MM.1S (cell line): ENCODE results near the gene LRRC71.

Source experiments
- DNase-seq: peaks from one replicate; pipeline ENCODE4 v3.0.0-alpha.2; 2015
- H2AFZ ChIP-seq: fragments of 300-600 bp; sonication (generic); 2 replicates; pipeline ENCODE4 v1.6.0; 2016; ENCODE audit warnings: antibody characterized with exemption, low read length
- H3F3A ChIP-seq: fragments of 300-600 bp; sonication (generic); 2 replicates; pipeline ENCODE4 v1.6.1; 2016; ENCODE audit warnings: mild to moderate bottlenecking, antibody characterized with exemption, low read length, moderate library complexity, mixed read lengths; ENCODE audit not compliant: insufficient read depth
- H3K27ac ChIP-seq: fragments of 300-600 bp; sonication (generic); 2 replicates; pipeline ENCODE4 v1.5.1; 2016; ENCODE audit warnings: mild to moderate bottlenecking, low read length
- H3K27me3 ChIP-seq: fragments of 300-600 bp; sonication (generic); replicated peaks from 2 replicates; pipeline ENCODE4 v1.6.0; 2016; ENCODE audit warnings: low read length; ENCODE audit not compliant: insufficient read depth
- H3K36me3 ChIP-seq: fragments of 300-600 bp; sonication (generic); replicated peaks from 2 replicates; pipeline ENCODE4 v1.6.1; 2016; ENCODE audit warnings: mild to moderate bottlenecking, low read length, mixed read lengths; ENCODE audit not compliant: insufficient read depth
- H3K4me1 ChIP-seq: fragments of 300-600 bp; sonication (generic); 2 replicates; pipeline ENCODE4 v1.6.1; 2016; ENCODE audit warnings: low read length, mixed read lengths
- H3K4me2 ChIP-seq: fragments of 300-600 bp; sonication (generic); 2 replicates; pipeline ENCODE4 v1.6.0; 2016; ENCODE audit warnings: low read depth, low read length
- H3K4me3 ChIP-seq: fragments of 300-600 bp; sonication (generic); 2 replicates; pipeline ENCODE4 v1.5.1; 2016; ENCODE audit warnings: low read length, mixed read lengths
- H3K79me2 ChIP-seq: fragments of 300-600 bp; sonication (generic); 2 replicates; pipeline ENCODE4 v1.6.1; 2016; ENCODE audit warnings: mixed run types, low read length, mixed read lengths
- H3K9ac ChIP-seq: fragments of 300-600 bp; sonication (generic); 2 replicates; pipeline ENCODE4 v1.6.1; 2016; ENCODE audit warnings: low read length, mixed read lengths
- H3K9me2 ChIP-seq: fragments of 300-600 bp; sonication (generic); replicated peaks from 2 replicates; pipeline ENCODE4 v1.6.1; 2016; ENCODE audit warnings: mild to moderate bottlenecking, low read length, mixed read lengths; ENCODE audit not compliant: insufficient read depth
- H3K9me3 ChIP-seq: fragments of 300-600 bp; sonication (generic); replicated peaks from 2 replicates; pipeline ENCODE4 v1.6.1; 2016; ENCODE audit warnings: mild to moderate bottlenecking, low read length, mixed read lengths; ENCODE audit not compliant: insufficient read depth
- H4K20me1 ChIP-seq: fragments of 300-600 bp; sonication (generic); 2 replicates; pipeline ENCODE4 v1.6.1; 2016; ENCODE audit warnings: mild to moderate bottlenecking, low read length, moderate library complexity, mixed read lengths; ENCODE audit not compliant: insufficient read depth
- EZH2 ChIP-seq: fragments of 300-600 bp; sonication (generic); optimal IDR thresholded peaks from 2 replicates; pipeline ENCODE3; 2017; ENCODE audit warnings: low read depth, mild to moderate bottlenecking, antibody characterized with exemption, low read length, mixed read lengths
- EZH2phosphoT487 ChIP-seq: fragments of 300-600 bp; sonication (generic); IDR thresholded peaks from 2 replicates; pipeline ENCODE4 v1.6.1; 2018; ENCODE audit warnings: antibody characterized with exemption, low read length
- TF ChIP-seq, protein P1 (sequence below): fragments of 300-600 bp; sonication (generic); IDR thresholded peaks from 2 replicates; pipeline ENCODE4 v1.5.1; 2016; ENCODE audit warnings: antibody characterized with exemption, low read length, mixed read lengths

The LRRC71 gene

DNA sequence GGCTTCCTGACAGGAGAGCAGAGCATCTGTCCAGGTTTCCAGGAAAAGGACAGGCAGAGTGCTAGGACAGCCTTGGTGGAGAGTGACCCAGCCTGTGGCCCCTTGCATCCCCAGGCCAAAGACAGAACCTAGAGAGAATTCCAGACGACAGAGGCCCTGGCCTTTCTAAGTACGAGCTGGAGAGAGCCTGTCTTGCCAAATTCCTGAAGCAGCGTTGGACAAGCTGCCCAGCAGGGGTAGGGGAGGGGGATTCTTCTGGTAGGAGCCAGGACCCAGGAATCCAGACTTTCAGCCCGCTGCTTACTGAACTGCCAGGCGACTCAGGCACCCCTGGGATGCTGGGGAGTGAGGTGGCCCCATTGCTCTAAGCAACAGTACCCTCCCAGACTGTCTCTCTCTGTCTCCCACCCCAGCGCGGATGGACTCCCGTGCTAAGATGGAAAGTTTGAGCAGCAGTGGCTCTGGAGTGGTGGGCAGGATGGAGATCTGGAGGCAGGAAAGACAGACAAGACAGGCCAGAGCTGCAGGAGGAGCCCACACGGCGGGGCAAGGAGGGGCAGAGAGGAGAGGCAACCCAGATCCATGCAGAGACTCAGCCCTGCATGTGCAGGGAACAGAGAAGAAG lies 35.8 kb upstream of the LRRC71 start:
- no peaks in the 10 kb centered on the region for H3K36me3 ChIP-seq
- peaks cover 11% of the 10 kb centered on the region; the same call in 1 of the 2 replicates for H3K4me1 ChIP-seq
- H3K4me3 ChIP-seq, result no peak overlapping the region
- TF ChIP-seq, protein P1, sequence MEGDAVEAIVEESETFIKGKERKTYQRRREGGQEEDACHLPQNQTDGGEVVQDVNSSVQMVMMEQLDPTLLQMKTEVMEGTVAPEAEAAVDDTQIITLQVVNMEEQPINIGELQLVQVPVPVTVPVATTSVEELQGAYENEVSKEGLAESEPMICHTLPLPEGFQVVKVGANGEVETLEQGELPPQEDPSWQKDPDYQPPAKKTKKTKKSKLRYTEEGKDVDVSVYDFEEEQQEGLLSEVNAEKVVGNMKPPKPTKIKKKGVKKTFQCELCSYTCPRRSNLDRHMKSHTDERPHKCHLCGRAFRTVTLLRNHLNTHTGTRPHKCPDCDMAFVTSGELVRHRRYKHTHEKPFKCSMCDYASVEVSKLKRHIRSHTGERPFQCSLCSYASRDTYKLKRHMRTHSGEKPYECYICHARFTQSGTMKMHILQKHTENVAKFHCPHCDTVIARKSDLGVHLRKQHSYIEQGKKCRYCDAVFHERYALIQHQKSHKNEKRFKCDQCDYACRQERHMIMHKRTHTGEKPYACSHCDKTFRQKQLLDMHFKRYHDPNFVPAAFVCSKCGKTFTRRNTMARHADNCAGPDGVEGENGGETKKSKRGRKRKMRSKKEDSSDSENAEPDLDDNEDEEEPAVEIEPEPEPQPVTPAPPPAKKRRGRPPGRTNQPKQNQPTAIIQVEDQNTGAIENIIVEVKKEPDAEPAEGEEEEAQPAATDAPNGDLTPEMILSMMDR, result no peak
- TF ChIP-seq EZH2phosphoT487, result no peak
- TF ChIP-seq EZH2, result no peak
- H4K20me1 ChIP-seq, result no peaks in the 10 kb centered on the region
- no peaks in the 10 kb centered on the region for H3F3A ChIP-seq
- no peaks in the 10 kb centered on the region for H3K79me2 ChIP-seq
- H3K4me2 ChIP-seq, result no peak overlapping the region
- no peak for DNase-seq
- H3K9ac ChIP-seq, result no peak overlapping the region
- no peak overlapping the region for H2AFZ ChIP-seq
- no peaks in the 10 kb centered on the region for H3K9me3 ChIP-seq
- peaks cover 30% of the 10 kb centered on the region for H3K27me3 ChIP-seq
- H3K27ac ChIP-seq, result no peak overlapping the region
- H3K9me2 ChIP-seq, result no peaks in the 10 kb centered on the region

DNA sequence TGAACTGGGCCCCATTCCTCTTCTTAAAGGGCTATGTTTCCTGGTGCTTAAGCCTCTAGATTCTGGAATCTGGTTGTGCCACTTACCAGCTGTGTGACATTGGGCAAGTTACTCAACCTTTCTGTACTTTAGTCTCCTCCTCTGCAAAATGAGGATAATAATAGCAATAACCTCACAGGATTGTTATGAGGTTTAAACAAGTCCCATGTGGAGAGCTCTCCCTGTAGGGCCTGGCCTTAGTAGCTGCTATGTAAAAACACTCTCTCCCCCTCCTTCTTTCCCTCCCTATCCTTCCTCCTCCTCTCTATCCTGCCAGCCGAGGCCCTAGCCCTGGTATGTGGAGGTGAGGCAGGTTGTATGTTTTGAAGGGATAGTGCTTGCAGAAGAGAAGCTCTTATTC lies 35.1 kb upstream of the LRRC71 start:
- Histone ChIP-seq H3K9me2 (no peaks in the 10 kb centered on the region), H3K9ac (no peak overlapping the region), H3K27me3 (peaks cover 30% of the 10 kb centered on the region), H3K9me3 (no peaks in the 10 kb centered on the region), H3K27ac (no peak overlapping the region), H3K36me3 (no peaks in the 10 kb centered on the region), H4K20me1 (no peaks in the 10 kb centered on the region), H2AFZ (no peak overlapping the region), H3K4me1 (peaks cover 8% of the 10 kb centered on the region; the same call in 1 of the 2 replicates), H3K4me3 (no peak overlapping the region), H3K79me2 (no peaks in the 10 kb centered on the region), H3F3A (no peaks in the 10 kb centered on the region), H3K4me2 (no peak overlapping the region)
- no peak for TF ChIP-seq EZH2phosphoT487
- TF ChIP-seq EZH2, result no peak
- TF ChIP-seq, protein P1, result no peak
- DNase-seq, result no peak

DNA sequence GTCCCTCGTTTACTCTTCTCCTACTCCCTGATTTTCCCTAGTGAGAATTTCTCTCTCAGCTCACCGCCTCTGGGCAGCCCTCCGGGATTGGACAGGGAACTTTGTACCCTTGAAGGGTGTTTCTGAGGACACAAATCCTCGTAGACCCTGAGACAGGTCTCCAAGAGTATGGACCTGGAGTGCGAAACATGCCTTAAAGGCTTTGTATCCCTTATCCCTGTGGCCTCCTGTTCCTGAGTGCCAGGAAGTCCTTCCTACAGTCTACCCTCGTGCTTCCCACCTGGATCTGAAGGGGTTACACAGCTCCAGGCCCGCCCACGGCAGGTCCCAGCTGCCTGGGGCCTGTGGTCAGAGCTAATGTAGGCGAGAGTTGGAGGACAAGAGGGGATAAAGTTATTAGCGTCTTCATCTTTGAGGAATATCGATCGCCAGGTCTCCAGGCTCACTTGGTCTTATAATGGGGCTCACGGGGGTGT lies 34.5 kb upstream of the LRRC71 start:
- no peak for DNase-seq
- H3K9me3 ChIP-seq, result no peaks in the 10 kb centered on the region
- TF ChIP-seq, protein P1, result no peak
- TF ChIP-seq EZH2phosphoT487, result no peak
- no peak for TF ChIP-seq EZH2
- H3K27me3 ChIP-seq, result peaks cover 30% of the 10 kb centered on the region
- no peak overlapping the region for H3K4me2 ChIP-seq
- H4K20me1 ChIP-seq, result no peaks in the 10 kb centered on the region
- H2AFZ ChIP-seq, result no peak overlapping the region
- H3K9me2 ChIP-seq, result no peaks in the 10 kb centered on the region
- no peak overlapping the region for H3K4me3 ChIP-seq
- H3K36me3 ChIP-seq, result no peaks in the 10 kb centered on the region
- peaks cover 2% of the 10 kb centered on the region; the same call in 1 of the 2 replicates for H3K4me1 ChIP-seq
- no peaks in the 10 kb centered on the region for H3F3A ChIP-seq
- H3K27ac ChIP-seq, result no peak overlapping the region
- H3K79me2 ChIP-seq, result no peaks in the 10 kb centered on the region
- H3K9ac ChIP-seq, result no peak overlapping the region
